ENCODE results near the gene SNAPIN. TPM values are rescaled to one million over a fixed set of nuclear protein-coding genes. Genes with fewer than 3 reads are reported as not detected.

SNAPIN gene
- total and polyA plus RNA-seq, 9 of the 15 experiments (the other 6 are each of a cell fraction or from before 2014, with no cell fraction given), result 11.2 to 43.9 (median 32.3) TPM

DNA sequence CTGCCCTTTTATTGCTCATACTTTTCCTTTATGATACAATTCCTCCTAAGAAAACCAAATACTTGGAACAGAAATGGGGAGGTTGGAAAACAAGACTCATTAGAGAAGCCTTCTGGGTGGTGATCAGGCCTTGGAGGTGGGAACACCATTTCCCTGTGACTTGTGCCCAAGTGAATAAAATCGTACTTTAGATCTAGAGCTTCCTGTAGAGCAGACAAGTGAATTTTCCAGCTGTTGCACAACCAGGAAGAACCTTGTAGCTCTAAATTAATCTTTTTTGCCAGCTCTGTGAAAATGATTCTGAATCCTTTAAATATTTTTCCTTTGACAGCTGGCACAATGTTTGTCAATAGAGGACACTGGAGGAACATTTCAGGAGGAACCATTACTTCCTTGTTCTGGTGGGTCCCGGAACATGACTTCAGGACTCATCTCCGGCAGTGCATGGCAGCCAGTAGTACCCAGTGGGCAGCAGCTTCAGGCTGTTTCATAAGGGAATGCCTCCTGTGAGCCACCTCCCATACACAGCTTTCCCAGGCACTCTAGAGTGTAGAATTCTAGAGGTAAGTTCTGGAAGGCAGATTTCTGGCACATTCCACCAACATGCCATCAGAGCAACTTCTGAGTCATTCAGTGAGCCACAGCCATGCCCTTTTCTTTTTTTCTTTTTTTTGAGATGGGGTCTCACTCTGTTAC lies 5.5 kb upstream of the SNAPIN start:
- no peaks in the 10 kb centered on the region for H3K9me3 ChIP-seq (replicated peaks; ENCODE audit: control insufficient read depth, insufficient read depth, low read depth, low read length)
- no peaks in the 10 kb centered on the region for H4K20me1 ChIP-seq (replicated peaks; ENCODE audit: control insufficient read depth, insufficient read depth, low read length)
- intact Hi-C loops (cut with micrococcal nuclease) (no loop called here), in situ Hi-C loops (cut with MboI) (no loop called here)
- FAIRE-seq, result peak; percentile 26
- no TSS peak for BruUV-seq (replicated peaks)
- H3K4me3 ChIP-seq, result no peak overlapping the region
- H3K4me1 ChIP-seq (replicated peaks in 1 of 2; ENCODE audit: control insufficient read depth in 2 of 2, insufficient read depth in 2 of 2, low read length in 2 of 2), result peaks cover 13 to 14% of the 10 kb centered on the region in 2 experiments
- H3K4me2 ChIP-seq (ENCODE audit: insufficient read depth, low read length), result no peak overlapping the region
- POLR2A ChIA-PET, result interaction anchor here (1.3 to 14.7 kb wide), 3 partner anchors 8 to 44 kb away, joined by 3 to 205 read pairs (median 51); partner anchors contain the start of genes CHTOP and SNAPIN
- H2AFZ ChIP-seq (ENCODE audit: low read depth, low read length), result peak overlapping the region; percentile 68
- H3K9ac ChIP-seq (ENCODE audit: insufficient read depth in 1 of 2, low read depth in 2 of 2, low read length in 2 of 2), result no peak overlapping the region
- CTCF ChIA-PET (ENCODE audit: low intra/inter-chr PET ratio), result no interaction called here
- DNase-seq (ENCODE audit: extremely low read depth in 1 of 4, low spot score in 3 of 4), result no peak
- no peaks in the 10 kb centered on the region for H3K36me3 ChIP-seq (ENCODE audit: control insufficient read depth, insufficient read depth, low read length)
- TF ChIP-seq MEF2D (tag; conservative IDR thresholded peaks at IDR 0.05; ENCODE audit: low read depth) (no peak), CEBPB (tag; IDR thresholded peaks at IDR 0.05) (peak; percentile 12; the same call in 1 of the 2 replicates), ZNF778 (CRISPR knock-in tag; IDR thresholded peaks at IDR 0.05) (no peak)
- no peak for ATAC-seq
- no peaks in the 10 kb centered on the region for H3K27me3 ChIP-seq (ENCODE audit: control insufficient read depth in 2 of 2, insufficient read depth in 2 of 2, low read length in 2 of 2)
- H3K27ac ChIP-seq (ENCODE audit: extremely low read depth, low read depth, low read length), result no peak overlapping the region
- no peaks in the 10 kb centered on the region for H3K79me2 ChIP-seq (ENCODE audit: control insufficient read depth, insufficient read depth, low read length)
- WGBS (ENCODE audit: insufficient coverage, low coverage, missing lambda C conversion rate), result 64% methylated on average over 3 of the region's 3 CpGs
- H3K9me1 ChIP-seq (ENCODE audit: control insufficient read depth, insufficient read depth, low read length), result no peaks in the 10 kb centered on the region

DNA sequence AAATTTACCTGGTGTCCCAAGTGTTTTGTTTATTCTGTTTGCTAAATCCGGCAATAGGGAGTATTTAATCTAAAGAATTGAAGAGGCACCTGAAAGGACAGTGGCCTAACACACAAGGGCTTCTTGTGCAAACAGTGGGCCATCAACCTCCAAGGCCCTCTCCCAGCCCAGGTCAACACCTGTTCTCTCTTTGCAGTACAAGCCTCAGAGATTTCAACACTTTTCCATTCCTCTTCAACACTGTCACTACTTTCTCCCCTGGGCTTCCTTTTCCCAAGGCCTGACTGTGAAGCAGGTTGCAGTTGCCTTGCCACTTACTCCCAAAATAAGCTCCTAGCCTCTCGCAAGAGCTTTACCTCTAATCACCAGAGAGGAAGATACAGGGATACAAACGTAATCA lies 3.2 kb upstream of the SNAPIN start:
- Histone ChIP-seq H3K9ac (ENCODE audit: insufficient read depth in 1 of 2, low read depth in 2 of 2, low read length in 2 of 2) (no peak overlapping the region), H3K4me1 (replicated peaks in 1 of 2; ENCODE audit: control insufficient read depth in 2 of 2, insufficient read depth in 2 of 2, low read length in 2 of 2) (peaks cover 3 to 16% of the 10 kb centered on the region in 2 experiments; a peak in 4 of 5 replicates), H3K9me1 (ENCODE audit: control insufficient read depth, insufficient read depth, low read length) (no peaks in the 10 kb centered on the region), H3K4me2 (ENCODE audit: insufficient read depth, low read length) (no peak overlapping the region), H3K27me3 (ENCODE audit: control insufficient read depth in 2 of 2, insufficient read depth in 2 of 2, low read length in 2 of 2) (no peaks in the 10 kb centered on the region), H3K36me3 (ENCODE audit: control insufficient read depth, insufficient read depth, low read length) (no peaks in the 10 kb centered on the region), H3K79me2 (ENCODE audit: control insufficient read depth, insufficient read depth, low read length) (peaks cover 13% of the 10 kb centered on the region), H4K20me1 (replicated peaks; ENCODE audit: control insufficient read depth, insufficient read depth, low read length) (no peaks in the 10 kb centered on the region), H3K4me3 (no peak overlapping the region), H3K27ac (ENCODE audit: extremely low read depth, low read depth, low read length) (no peak overlapping the region), H2AFZ (ENCODE audit: low read depth, low read length) (peak overlapping the region; percentile 65; the same call in 1 of the 2 replicates), H3K9me3 (replicated peaks; ENCODE audit: control insufficient read depth, insufficient read depth, low read depth, low read length) (no peaks in the 10 kb centered on the region)
- FAIRE-seq (no peak), DNase-seq (ENCODE audit: extremely low read depth in 1 of 4, low spot score in 3 of 4) (no peak), ATAC-seq (no peak)
- intact Hi-C loops (cut with micrococcal nuclease), result no loop called here
- ChIA-PET CTCF (ENCODE audit: low intra/inter-chr PET ratio) (no interaction called here), POLR2A (interaction anchor here (0.6 to 14.7 kb wide), 2 partner anchors 8 to 16 kb away, joined by 4 to 205 read pairs; partner anchors contain the start of gene CHTOP)
- WGBS (ENCODE audit: insufficient coverage, low coverage, missing lambda C conversion rate), result 54% methylated on average over 3 of the region's 3 CpGs
- BruUV-seq (replicated peaks), result no TSS peak
- in situ Hi-C loops (cut with MboI), result no loop called here
- TF ChIP-seq DMBX1 (CRISPR knock-in tag; IDR thresholded peaks at IDR 0.05; ENCODE audit: borderline replicate concordance) (no peak), CBX5 (IDR thresholded peaks at IDR 0.05; ENCODE audit: borderline replicate concordance, low read depth) (no peak), SAP30 (IDR thresholded peaks at IDR 0.05; ENCODE audit: borderline replicate concordance, insufficient read depth, low read depth, low read length, poor library complexity, severe bottlenecking) (no peak), RBM17 (IDR thresholded peaks at IDR 0.05; ENCODE audit: borderline replicate concordance, low read depth, low read length) (no peak)
- TF ChIP-seq, protein P1, sequence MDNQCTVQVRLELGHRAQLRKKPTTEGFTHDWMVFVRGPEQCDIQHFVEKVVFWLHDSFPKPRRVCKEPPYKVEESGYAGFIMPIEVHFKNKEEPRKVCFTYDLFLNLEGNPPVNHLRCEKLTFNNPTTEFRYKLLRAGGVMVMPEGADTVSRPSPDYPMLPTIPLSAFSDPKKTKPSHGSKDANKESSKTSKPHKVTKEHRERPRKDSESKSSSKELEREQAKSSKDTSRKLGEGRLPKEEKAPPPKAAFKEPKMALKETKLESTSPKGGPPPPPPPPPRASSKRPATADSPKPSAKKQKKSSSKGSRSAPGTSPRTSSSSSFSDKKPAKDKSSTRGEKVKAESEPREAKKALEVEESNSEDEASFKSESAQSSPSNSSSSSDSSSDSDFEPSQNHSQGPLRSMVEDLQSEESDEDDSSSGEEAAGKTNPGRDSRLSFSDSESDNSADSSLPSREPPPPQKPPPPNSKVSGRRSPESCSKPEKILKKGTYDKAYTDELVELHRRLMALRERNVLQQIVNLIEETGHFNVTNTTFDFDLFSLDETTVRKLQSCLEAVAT (IDR thresholded peaks at IDR 0.05), result no peak
- TF ChIP-seq, protein P2, sequence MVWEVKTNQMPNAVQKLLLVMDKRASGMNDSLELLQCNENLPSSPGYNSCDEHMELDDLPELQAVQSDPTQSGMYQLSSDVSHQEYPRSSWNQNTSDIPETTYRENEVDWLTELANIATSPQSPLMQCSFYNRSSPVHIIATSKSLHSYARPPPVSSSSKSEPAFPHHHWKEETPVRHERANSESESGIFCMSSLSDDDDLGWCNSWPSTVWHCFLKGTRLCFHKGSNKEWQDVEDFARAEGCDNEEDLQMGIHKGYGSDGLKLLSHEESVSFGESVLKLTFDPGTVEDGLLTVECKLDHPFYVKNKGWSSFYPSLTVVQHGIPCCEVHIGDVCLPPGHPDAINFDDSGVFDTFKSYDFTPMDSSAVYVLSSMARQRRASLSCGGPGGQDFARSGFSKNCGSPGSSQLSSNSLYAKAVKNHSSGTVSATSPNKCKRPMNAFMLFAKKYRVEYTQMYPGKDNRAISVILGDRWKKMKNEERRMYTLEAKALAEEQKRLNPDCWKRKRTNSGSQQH (CRISPR knock-in tag; IDR thresholded peaks at IDR 0.05), result no peak
- TF ChIP-seq, protein P3, sequence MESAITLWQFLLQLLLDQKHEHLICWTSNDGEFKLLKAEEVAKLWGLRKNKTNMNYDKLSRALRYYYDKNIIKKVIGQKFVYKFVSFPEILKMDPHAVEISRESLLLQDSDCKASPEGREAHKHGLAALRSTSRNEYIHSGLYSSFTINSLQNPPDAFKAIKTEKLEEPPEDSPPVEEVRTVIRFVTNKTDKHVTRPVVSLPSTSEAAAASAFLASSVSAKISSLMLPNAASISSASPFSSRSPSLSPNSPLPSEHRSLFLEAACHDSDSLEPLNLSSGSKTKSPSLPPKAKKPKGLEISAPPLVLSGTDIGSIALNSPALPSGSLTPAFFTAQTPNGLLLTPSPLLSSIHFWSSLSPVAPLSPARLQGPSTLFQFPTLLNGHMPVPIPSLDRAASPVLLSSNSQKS (CRISPR knock-in tag; IDR thresholded peaks at IDR 0.05), result no peak

Measured in K562 (cell line).